ENCODE data around the gene TMEM14A.

Gene TMEM14A

DNA sequence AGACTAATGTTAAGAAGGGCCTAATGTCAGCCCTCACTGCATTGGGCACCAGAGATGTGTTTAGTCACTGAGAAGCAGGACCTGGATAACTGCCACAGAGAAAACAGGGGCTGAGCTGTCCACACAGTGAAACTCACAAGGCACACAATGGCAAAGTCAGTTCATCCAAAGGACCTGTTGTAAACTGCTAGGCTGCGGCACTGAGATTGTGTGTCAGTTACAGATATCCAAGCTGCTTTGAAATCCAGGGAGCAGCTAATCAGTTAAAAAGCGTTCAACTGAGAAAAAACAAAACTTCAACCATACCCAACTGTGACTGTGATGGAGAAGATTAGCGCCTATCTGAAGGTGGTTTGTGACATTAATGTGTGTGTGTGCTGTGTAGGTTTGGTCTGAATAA is 27.8 kb upstream of the TMEM14A start:
- DNase-seq (ENCODE audit: extremely low read depth, low read depth) = no peak

DNA sequence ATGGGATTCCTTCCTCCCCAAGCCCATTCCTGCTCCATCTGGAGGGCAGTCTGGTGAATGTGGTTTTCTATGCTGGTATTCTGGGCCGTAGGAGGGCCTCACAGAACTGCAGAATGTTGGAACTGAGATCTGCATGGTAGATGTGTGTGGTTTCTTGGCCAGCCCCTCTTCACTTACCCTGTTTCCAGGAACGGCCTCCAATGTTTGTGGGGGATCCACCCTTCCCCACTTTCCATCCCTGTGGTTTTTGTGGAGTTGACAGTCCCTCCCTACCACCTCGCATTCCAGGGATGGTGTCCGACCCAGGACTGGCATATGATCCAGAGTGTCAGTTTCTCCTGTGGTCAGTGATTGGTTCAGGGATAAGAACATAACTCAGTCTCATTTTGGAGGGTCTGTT is 26.7 kb upstream of the TMEM14A start:
- H3K4me3 ChIP-seq (replicated peaks; ENCODE audit: low read depth, low read length) = no peak overlapping the region
- TF ChIP-seq, protein P1, sequence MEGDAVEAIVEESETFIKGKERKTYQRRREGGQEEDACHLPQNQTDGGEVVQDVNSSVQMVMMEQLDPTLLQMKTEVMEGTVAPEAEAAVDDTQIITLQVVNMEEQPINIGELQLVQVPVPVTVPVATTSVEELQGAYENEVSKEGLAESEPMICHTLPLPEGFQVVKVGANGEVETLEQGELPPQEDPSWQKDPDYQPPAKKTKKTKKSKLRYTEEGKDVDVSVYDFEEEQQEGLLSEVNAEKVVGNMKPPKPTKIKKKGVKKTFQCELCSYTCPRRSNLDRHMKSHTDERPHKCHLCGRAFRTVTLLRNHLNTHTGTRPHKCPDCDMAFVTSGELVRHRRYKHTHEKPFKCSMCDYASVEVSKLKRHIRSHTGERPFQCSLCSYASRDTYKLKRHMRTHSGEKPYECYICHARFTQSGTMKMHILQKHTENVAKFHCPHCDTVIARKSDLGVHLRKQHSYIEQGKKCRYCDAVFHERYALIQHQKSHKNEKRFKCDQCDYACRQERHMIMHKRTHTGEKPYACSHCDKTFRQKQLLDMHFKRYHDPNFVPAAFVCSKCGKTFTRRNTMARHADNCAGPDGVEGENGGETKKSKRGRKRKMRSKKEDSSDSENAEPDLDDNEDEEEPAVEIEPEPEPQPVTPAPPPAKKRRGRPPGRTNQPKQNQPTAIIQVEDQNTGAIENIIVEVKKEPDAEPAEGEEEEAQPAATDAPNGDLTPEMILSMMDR (IDR thresholded peaks at IDR 0.05; ENCODE audit: low read depth, low read length, missing control alignments) = no peak
- DNase-seq (ENCODE audit: extremely low read depth, low read depth) = no peak

More for the DNA sequence above, 27.8 kb upstream of the TMEM14A start:
- TF ChIP-seq, protein P1 (IDR thresholded peaks at IDR 0.05; ENCODE audit: low read depth, low read length, missing control alignments) = no peak
- H3K4me3 ChIP-seq (replicated peaks; ENCODE audit: low read depth, low read length) = no peak overlapping the region

DNA sequence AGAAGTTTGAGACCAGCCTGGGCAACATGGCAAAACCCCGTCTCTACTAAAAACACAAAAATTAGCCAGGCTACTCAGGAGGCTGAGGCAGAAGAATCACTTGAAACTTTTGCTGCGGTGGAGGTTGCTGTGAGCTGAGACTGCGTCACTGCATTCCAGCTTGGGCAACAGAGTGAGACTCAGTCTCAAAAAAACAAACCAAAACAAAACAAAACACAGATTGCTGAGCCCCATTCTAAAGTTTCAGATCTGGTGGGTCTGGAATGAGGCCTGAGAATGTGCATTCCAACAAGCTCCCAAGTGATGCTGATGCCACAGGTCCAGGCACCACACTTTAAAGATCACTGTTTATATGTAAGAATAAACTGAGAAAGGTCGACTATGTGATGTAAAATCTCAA is 24.9 kb upstream of the TMEM14A start:
- DNase-seq (ENCODE audit: extremely low read depth, low read depth) = no peak
- H3K4me3 ChIP-seq (replicated peaks; ENCODE audit: low read depth, low read length) = no peak overlapping the region
- TF ChIP-seq, protein P1 (IDR thresholded peaks at IDR 0.05; ENCODE audit: low read depth, low read length, missing control alignments) = no peak

DNA sequence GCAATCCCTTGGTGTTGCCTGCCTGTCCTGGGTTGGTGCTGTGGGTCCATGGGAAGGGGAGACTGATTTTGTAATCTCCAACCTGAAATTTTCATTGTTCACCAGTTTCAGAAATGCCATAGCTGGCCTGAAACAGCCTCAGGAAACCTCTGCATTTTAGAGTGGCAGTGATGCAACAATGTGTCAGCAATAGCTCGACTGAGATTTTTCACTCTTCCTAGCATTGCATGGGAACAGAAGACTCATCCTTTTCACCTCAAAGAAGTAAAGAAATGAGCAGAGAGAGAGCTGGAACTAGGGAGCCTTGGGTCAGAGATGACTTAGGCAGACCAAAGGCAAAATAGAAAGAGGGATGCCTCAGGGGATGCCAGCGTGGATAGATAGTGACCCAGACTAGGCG is 23.7 kb upstream of the TMEM14A start:
- H3K4me3 ChIP-seq (replicated peaks; ENCODE audit: low read depth, low read length) = no peak overlapping the region
- no peak for DNase-seq (ENCODE audit: extremely low read depth, low read depth)
- TF ChIP-seq, protein P1 (IDR thresholded peaks at IDR 0.05; ENCODE audit: low read depth, low read length, missing control alignments) = no peak

DNA sequence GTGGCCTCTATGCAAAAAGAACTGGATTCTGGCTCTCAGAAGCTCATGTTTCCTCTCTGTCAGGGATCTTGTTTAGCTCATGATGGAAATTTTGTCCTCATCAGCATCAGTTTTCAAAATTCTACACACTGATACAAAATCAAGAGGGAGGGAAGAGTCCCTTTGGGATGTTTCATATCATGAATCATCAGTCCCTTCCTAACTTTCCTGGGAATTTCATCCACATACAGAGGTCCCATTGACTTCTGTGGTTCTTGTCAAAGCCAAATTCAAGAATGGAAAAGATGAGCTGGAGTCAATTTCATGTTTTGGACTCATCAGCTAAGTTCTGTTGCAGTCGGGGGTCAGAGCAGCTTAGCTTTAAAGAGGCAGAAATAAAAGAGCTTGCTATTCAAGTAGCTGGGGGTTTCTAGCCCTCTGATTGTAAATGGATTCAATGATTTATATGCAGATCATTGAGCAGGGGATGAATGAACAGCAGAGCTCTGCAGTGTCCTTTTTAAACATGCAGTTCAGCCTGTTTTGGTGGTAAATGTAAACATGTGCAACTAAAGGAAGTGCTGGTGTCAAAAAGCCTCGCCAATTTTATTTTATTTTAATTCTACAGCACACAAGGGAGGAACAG is 21.3 kb upstream of the TMEM14A start:
- no peak for DNase-seq (ENCODE audit: extremely low read depth, low read depth)
- H3K4me3 ChIP-seq (replicated peaks; ENCODE audit: low read depth, low read length) = no peak overlapping the region
- TF ChIP-seq, protein P1 (IDR thresholded peaks at IDR 0.05; ENCODE audit: low read depth, low read length, missing control alignments) = no peak

DNA sequence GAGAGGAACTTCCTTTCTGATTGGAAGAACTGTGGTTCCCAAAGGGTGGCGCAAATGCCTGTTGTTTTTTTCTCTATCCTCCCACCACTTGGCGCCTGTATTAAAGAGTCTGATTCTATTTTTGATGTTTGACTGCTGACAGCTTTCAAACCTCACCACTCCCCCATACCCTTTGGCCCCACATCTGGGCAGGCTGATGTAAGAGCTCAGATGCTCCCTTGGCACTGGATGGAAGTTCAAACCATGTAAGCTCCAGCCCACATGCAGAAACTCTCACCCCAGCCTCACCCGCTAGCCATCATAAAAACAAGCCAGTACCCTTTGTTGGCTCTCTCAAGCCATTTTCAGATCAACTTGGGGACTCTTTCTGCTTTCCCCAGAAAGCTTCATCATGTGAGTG is 20.0 kb upstream of the TMEM14A start:
- no peak for DNase-seq (ENCODE audit: extremely low read depth, low read depth)
- TF ChIP-seq, protein P1 (IDR thresholded peaks at IDR 0.05; ENCODE audit: low read depth, low read length, missing control alignments) = no peak
- H3K4me3 ChIP-seq (replicated peaks; ENCODE audit: low read depth, low read length) = no peak overlapping the region

DNA sequence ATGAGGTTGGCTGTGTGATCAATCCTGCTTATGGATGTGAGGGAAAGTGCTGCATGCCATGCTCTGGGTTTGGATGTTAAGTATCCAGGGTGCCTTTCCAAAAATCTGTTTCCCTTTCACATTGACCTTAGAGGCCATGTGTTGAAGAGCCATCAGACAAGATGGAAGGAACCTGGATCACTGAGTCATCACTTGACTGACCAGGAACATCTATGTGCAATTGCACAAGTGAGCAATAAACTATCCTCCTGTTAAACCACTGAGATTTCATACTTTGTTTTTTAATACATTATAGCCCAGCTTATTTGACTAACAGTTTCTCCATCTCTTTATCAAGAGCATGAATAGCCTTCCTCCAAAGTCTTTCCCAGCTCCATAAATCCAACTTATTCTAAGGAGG is 17.8 kb upstream of the TMEM14A start:
- TF ChIP-seq, protein P1 (IDR thresholded peaks at IDR 0.05; ENCODE audit: low read depth, low read length, missing control alignments) = no peak
- no peak overlapping the region for H3K4me3 ChIP-seq (replicated peaks; ENCODE audit: low read depth, low read length)
- no peak for DNase-seq (ENCODE audit: extremely low read depth, low read depth)
